Measurements from ENCODE around the gene ARID5A.

- TF ChIP-seq RAD51 (IDR thresholded peaks at IDR 0.05) (no peak), CTCF (IDR thresholded peaks at IDR 0.05 in 2 of 3, conservative IDR thresholded peaks at IDR 0.05 in 1 of 3; ENCODE audit: control insufficient read depth in 2 of 3, extremely low read depth in 1 of 3, insufficient read depth in 1 of 3, low read depth in 3 of 3, low read length in 3 of 3) (no peak), EZH2 (IDR thresholded peaks at IDR 0.05; ENCODE audit: borderline replicate concordance, control insufficient read depth, low read depth, low read length) (no peak), ATF3 (IDR thresholded peaks at IDR 0.05; ENCODE audit: borderline replicate concordance, extremely low read depth, low read depth, low read length) (no peak), SRF (IDR thresholded peaks at IDR 0.05; ENCODE audit: low read depth in 2 of 2, low read length in 2 of 2) (no peak), JUND (IDR thresholded peaks at IDR 0.05; ENCODE audit: low read depth, low read length) (no peak)
Measured at GRCh38 chr2:96520697-96521096, 15.9 kb upstream of the ARID5A start.

Measured in GM12878 (cell line).